Measurements from ENCODE around the gene DMPK. TPM values are rescaled to one million over a fixed set of nuclear protein-coding genes. Genes with fewer than 3 reads are reported as not detected.
"Not testable (repeated sequence)": the region's sequence is repeated elsewhere in the genome, so short reads cannot be mapped to it uniquely, and the experiment has no call there.

The DMPK gene
- total RNA-seq, 1 donor from 2014 or later = 275 TPM

DNA sequence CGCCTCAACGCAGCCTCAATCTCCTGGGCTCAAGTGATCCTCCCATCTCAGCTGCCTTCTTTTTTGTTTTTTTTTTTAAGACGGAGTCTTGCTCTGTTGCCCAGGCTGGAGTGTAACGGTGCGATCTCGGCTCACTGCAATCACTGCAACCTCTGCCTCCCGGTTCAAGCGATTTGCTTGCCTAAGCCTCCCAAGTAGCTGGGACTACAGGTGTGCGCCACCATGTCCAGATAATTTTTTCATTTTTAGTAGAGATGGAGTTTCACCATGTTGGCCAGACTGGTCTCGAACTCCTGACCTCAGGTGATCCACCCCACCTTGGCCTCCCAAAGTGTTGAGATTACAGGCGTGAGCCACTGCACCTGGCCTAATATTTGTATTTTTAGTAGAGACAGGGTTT lies 62.2 kb downstream of the DMPK start:
- DNase-seq; ATAC-seq; intact Hi-C loops (cut with micrococcal nuclease): not testable (repeated sequence)

Other genes starting within 250 kb of the DMPK start
- 26.9 TPM for gene OPA3, start 197.7 kb downstream of the DMPK start, total RNA-seq
- 4.8 TPM for gene GPR4, start 180.3 kb downstream of the DMPK start, total RNA-seq
- gene EML2, start 143.1 kb downstream of the DMPK start, total RNA-seq = 33.4 TPM
- gene GIPR, start 114.3 kb downstream of the DMPK start, total RNA-seq = 4.1 TPM
- 233 TPM for gene SNRPD2, start 90.5 kb downstream of the DMPK start, total RNA-seq
- 1.2 TPM for gene QPCTL, start 89.8 kb downstream of the DMPK start, total RNA-seq
- 15.4 TPM for gene FBXO46, start 51.6 kb downstream of the DMPK start, total RNA-seq
- not detected for gene MEIOSIN, start 49.1 kb downstream of the DMPK start, total RNA-seq
- gene SIX5, start 13.2 kb downstream of the DMPK start, total RNA-seq = 26.1 TPM
- gene DMWD, start 10.4 kb upstream of the DMPK start, total RNA-seq = 64.6 TPM
- not detected for gene RSPH6A, start 32.8 kb upstream of the DMPK start, total RNA-seq
- gene SYMPK, start 80.7 kb upstream of the DMPK start, total RNA-seq = 38.3 TPM
- gene FOXA3, start 81.8 kb upstream of the DMPK start, total RNA-seq = not detected
- 22.3 TPM for gene IRF2BP1, start 103.7 kb upstream of the DMPK start, total RNA-seq
- 18.5 TPM for gene MYPOP, start 120.1 kb upstream of the DMPK start, total RNA-seq
- gene NANOS2, start 132.3 kb upstream of the DMPK start, total RNA-seq = not detected
- 5.9 TPM for gene NOVA2, start 191.4 kb upstream of the DMPK start, total RNA-seq
- 7.7 TPM for gene CCDC61, start 213.0 kb upstream of the DMPK start, total RNA-seq
- 0.50 TPM for gene PGLYRP1, start 240.6 kb upstream of the DMPK start, total RNA-seq

Measured in left ventricle myocardium superior (tissue), 1 donor.